MG63 (cell line): ENCODE measurements around the gene AGAP1. TPM values are rescaled to one million over a fixed set of nuclear protein-coding genes. Genes with fewer than 3 reads are reported as not detected.

ENCODE experiments used
- DNase-seq: peaks from one replicate; pipeline ENCODE4 v3.0.0-alpha.2; 2020
- H3K27me3 ChIP-seq: fragments of 250-450 bp; sonication (Bioruptor Pico); 2 replicates; pipeline ENCODE4 v1.5.1; 2020; ENCODE audit warnings: mild to moderate bottlenecking, moderate library complexity
- H3K36me3 ChIP-seq: fragments of 250-450 bp; sonication (Bioruptor Pico); 2 replicates; pipeline ENCODE4 v1.5.1; 2020; ENCODE audit warnings: mild to moderate bottlenecking, moderate library complexity
- H3K4me3 ChIP-seq: fragments of 250-450 bp; sonication (Bioruptor Pico); 2 replicates; pipeline ENCODE4 v1.5.1; 2020; ENCODE audit warnings: mild to moderate bottlenecking, moderate library complexity
- H3K9me3 ChIP-seq: fragments of 250-450 bp; sonication (Bioruptor Pico); 2 replicates; pipeline ENCODE4 v1.5.1; 2020; ENCODE audit warnings: mild to moderate bottlenecking, moderate library complexity
- total RNA-seq: library from RNA; depleted of rRNA; stranded (reverse); fragments of >200 nt; shearing (Covaris generic); gene quantifications from 2 replicates; pipeline ENCODE4 v1.2.3, GENCODE V29; 2014; ENCODE audit warnings: low replicate concordance

Gene AGAP1
- total RNA-seq, 1 experiment from 2014 or later, result 8.8 TPM

GRCh38 chr2:235894839-235895238 lies 401.0 kb downstream of the AGAP1 start:
- Histone ChIP-seq H3K4me3 (no peak overlapping the region), H3K36me3 (no peaks in the 10 kb centered on the region), H3K27me3 (no peaks in the 10 kb centered on the region), H3K9me3 (no peaks in the 10 kb centered on the region)
- DNase-seq, result no peak

DNA sequence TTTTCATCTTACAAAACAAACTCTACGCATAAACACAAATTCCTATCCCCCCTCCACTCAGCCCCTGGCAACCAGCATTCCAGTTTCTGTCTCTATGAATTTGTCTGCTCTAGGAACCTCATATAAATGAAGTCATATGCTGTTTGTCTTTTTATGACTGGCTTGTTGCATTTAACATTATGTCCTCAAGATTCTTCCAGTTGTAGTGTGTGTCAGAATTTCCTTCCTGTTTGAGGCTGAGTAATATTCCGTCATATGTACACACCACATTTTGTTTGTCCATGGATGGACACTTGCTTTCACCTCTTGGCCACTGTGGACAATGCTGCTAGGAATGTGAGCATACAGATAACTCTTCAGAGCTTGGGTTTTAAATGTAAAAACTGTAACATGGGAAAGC lies 402.2 kb downstream of the AGAP1 start:
- no peak for DNase-seq
- H3K36me3 ChIP-seq, result no peaks in the 10 kb centered on the region
- H3K27me3 ChIP-seq, result no peaks in the 10 kb centered on the region
- no peak overlapping the region for H3K4me3 ChIP-seq
- no peaks in the 10 kb centered on the region for H3K9me3 ChIP-seq

DNA sequence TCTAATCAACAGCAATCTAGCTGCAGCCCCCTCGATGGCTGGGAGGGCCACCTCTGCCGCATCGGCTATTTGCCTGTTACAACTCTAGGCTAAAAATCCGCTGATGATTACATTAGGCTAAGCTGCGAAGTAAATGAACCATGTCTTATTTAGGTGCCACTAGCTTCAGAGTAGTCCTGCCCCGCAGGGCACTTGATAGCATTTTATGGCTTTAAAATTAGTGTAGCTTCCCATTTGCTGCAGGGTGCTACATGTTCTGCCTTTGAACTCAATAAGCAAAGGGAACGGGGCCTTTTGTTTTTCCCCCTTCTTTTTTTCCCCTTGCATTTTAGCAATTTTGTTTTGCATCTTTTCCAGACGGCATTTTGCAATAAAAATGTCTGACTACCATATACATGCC lies 404.1 kb downstream of the AGAP1 start:
- no peaks in the 10 kb centered on the region for H3K36me3 ChIP-seq
- no peak overlapping the region for H3K4me3 ChIP-seq
- DNase-seq, result no peak
- no peaks in the 10 kb centered on the region for H3K27me3 ChIP-seq
- no peaks in the 10 kb centered on the region for H3K9me3 ChIP-seq

GRCh38 chr2:235898766-235899165 lies 404.9 kb downstream of the AGAP1 start:
- DNase-seq, result no peak
- H3K4me3 ChIP-seq, result no peak overlapping the region
- H3K9me3 ChIP-seq, result no peaks in the 10 kb centered on the region
- H3K27me3 ChIP-seq, result no peaks in the 10 kb centered on the region
- H3K36me3 ChIP-seq, result no peaks in the 10 kb centered on the region

DNA sequence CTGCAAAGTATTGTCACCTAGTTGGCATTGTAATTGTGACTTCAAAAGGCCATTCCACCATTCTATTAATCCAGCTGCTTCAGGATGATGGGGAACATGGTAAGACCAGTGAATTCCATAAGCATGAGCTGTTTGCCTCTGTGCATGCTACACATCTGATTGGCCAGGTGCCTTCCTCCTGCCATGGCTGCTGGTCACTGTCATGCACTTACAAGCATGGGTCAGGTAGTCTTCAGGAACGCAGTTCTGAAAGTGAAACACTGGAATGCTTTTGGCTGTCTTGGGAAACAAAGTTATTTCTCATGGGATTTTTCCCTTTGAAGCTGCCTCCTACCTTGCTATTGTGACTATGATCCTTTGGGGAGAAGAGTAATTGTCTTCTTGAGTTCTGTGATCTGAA lies 406.8 kb downstream of the AGAP1 start:
- no peaks in the 10 kb centered on the region for H3K36me3 ChIP-seq
- H3K9me3 ChIP-seq, result no peaks in the 10 kb centered on the region
- DNase-seq, result no peak
- H3K27me3 ChIP-seq, result no peaks in the 10 kb centered on the region
- no peak overlapping the region for H3K4me3 ChIP-seq

DNA sequence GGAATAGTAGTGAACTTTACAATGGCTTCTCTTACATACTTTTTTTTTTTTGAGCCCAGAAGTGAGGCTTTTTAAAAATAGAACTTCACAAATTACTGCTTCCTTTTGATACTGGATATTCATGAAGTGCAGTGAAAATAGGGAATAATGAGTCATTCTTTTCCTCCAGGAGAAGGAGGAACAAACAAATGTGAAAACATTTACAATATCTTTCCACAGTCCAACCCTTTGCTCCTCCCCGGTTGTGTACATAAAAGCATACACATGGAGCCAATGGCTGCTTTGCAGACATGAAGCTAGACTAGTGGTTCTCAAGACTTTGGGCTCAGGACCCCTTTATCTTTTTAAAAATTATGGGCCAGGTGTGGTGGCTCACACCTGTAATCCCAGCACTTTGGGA lies 407.4 kb downstream of the AGAP1 start:
- H3K27me3 ChIP-seq, result no peaks in the 10 kb centered on the region
- H3K36me3 ChIP-seq, result no peaks in the 10 kb centered on the region
- H3K9me3 ChIP-seq, result no peaks in the 10 kb centered on the region
- no peak for DNase-seq
- H3K4me3 ChIP-seq, result no peak overlapping the region

DNA sequence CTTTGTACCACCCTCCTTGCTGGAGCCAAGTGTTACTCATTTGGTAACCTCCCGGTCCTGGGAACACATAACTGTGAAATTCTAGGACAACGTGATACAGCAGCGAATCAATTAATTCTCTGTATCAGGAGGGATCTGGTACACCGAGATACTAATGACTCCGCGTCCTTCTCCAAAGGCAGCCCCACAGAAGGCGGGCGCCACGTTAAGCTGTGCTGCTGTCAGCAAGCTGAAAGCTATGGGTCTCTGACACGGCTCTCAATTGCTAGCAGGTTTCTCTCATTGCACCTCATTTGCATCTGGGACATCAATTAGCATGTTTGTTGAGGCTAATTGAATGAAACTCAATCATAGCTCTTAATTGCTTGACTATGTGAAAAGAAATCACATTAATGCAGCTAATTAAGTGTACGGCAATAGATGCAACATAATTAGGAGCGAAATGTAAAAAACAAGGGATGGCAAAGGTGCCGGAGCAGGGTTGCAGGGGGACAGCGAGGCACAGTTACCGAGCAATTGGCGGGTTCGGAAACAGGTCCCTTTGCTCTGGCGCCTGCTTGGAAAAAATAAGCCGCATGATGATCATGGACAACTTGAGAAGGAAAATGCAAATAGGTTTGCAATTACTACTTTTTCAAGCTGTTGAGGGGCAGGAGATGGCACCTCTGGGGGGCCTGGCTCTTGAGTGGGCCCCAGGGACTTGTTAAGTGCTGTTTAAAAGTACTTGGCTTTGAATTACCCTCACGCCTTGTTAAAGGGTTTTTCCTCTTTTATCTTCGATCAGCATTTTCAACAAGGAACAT lies 410.1 kb downstream of the AGAP1 start:
- no peak overlapping the region for H3K4me3 ChIP-seq
- H3K36me3 ChIP-seq, result no peaks in the 10 kb centered on the region
- H3K27me3 ChIP-seq, result no peaks in the 10 kb centered on the region
- no peaks in the 10 kb centered on the region for H3K9me3 ChIP-seq
- DNase-seq, result no peak

DNA sequence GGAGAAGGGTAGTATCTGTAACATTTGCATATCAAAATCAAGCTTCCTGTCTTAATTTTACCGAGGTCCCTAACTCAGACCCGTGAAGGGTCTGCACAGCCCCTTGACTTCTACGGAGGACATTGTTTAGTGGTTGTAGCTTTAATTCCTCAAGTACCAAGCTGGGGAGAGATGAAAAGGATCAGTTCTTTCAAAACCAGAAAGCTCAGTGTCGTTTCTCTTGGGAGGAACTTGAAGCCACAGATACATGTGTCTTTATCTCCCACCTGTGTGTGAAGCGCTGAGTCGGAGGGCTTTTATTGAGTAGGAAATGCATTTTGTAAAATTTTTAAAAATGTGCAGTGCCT lies 410.7 kb downstream of the AGAP1 start:
- no peak overlapping the region for H3K4me3 ChIP-seq
- no peaks in the 10 kb centered on the region for H3K36me3 ChIP-seq
- H3K9me3 ChIP-seq, result no peaks in the 10 kb centered on the region
- DNase-seq, result no peak
- no peaks in the 10 kb centered on the region for H3K27me3 ChIP-seq

DNA sequence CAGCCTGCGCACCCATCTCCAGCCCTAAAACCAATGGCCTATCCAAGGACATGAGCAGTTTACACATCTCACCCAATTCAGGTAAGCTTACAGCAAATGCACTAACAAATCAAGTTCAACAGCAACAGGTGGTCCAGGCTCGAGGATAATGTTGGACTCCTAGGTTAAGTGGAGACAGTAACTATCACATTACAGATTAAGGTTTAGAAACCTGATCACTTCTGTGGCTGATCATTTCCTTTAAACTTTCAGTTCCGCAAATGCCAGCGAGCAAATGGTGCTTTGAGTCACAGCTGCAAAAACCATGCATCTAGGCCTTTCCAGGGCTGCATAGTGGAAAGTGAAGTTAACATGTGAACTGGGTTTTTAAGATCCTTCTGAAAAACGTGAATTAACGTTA lies 415.0 kb downstream of the AGAP1 start:
- no peaks in the 10 kb centered on the region for H3K9me3 ChIP-seq
- DNase-seq, result no peak
- H3K36me3 ChIP-seq, result no peaks in the 10 kb centered on the region
- no peak overlapping the region for H3K4me3 ChIP-seq
- no peaks in the 10 kb centered on the region for H3K27me3 ChIP-seq

- no peak for DNase-seq
- Histone ChIP-seq H3K9me3 (no peaks in the 10 kb centered on the region), H3K36me3 (no peaks in the 10 kb centered on the region), H3K27me3 (no peaks in the 10 kb centered on the region), H3K4me3 (no peak overlapping the region)
Measured at GRCh38 chr2:235909358-235909757, 415.5 kb downstream of the AGAP1 start.

GRCh38 chr2:235910067-235910466 lies 416.2 kb downstream of the AGAP1 start:
- Histone ChIP-seq H3K4me3 (no peak overlapping the region), H3K9me3 (no peaks in the 10 kb centered on the region), H3K27me3 (no peaks in the 10 kb centered on the region), H3K36me3 (no peaks in the 10 kb centered on the region)
- DNase-seq, result no peak

DNA sequence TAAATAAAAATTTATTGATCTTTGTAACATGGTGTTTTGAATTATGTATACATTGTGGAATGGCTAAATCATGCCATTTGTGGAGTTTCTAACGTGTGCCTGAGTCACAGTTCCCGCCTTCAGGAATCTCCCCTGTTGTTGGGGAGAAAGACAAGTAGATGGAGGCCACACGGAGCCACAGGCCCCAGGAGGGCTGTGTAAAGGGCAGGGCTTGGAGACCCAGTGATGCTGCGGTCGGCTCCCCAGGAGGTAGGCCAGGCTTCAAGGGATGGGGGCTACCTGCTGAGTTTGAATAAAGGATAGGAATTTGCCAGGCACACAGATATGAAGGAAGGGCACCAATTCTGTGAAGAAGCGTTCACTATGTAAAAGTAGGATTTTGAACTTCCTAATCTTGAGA lies 417.3 kb downstream of the AGAP1 start:
- Histone ChIP-seq H3K4me3 (no peak overlapping the region), H3K36me3 (no peaks in the 10 kb centered on the region; the same call in 1 of the 2 replicates), H3K27me3 (no peaks in the 10 kb centered on the region), H3K9me3 (no peaks in the 10 kb centered on the region)
- DNase-seq, result no peak

DNA sequence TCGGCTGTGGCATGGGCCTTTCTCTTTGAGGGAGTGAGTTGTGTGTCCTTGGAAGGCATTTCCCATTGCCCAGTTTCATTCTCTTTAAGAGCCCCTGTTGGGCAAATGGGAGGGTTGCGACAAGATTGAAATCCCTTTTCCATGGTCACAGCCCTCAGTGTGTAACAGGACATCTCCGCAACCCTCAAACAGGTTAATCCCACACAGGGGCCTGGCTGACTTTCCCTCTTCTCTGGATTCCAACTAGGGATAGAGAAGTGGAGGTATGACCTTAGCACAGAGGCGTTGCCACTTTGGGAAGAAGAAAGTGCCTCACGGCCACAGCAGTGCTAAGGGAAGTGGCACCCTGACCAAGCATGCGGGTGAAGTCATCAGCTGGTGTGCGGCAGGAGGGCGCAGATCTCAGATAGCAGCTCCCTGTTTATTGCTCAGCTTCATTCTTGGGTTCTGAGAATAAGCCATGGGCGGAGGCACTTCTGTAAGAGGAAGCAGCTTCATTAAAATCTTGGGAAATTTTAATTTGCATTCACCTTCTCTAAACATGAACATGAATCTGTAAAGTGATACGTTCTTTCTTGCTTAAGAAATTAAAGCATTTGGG lies 417.9 kb downstream of the AGAP1 start:
- no peak for DNase-seq
- no peaks in the 10 kb centered on the region for H3K27me3 ChIP-seq
- H3K36me3 ChIP-seq, result no peaks in the 10 kb centered on the region; the same call in 1 of the 2 replicates
- no peaks in the 10 kb centered on the region for H3K9me3 ChIP-seq
- no peak overlapping the region for H3K4me3 ChIP-seq

- H3K9me3 ChIP-seq, result no peaks in the 10 kb centered on the region
- no peaks in the 10 kb centered on the region for H3K27me3 ChIP-seq
- no peak for DNase-seq
- no peak overlapping the region for H3K4me3 ChIP-seq
- no peaks in the 10 kb centered on the region; the same call in 1 of the 2 replicates for H3K36me3 ChIP-seq
Measured at GRCh38 chr2:235914756-235915155, 420.9 kb downstream of the AGAP1 start.

- H3K4me3 ChIP-seq, result no peak overlapping the region
- H3K36me3 ChIP-seq, result no peaks in the 10 kb centered on the region; the same call in 1 of the 2 replicates
- H3K27me3 ChIP-seq, result no peaks in the 10 kb centered on the region
- no peak for DNase-seq
- H3K9me3 ChIP-seq, result no peaks in the 10 kb centered on the region
Measured at GRCh38 chr2:235917506-235917905, 423.7 kb downstream of the AGAP1 start.

- DNase-seq, result no peak
- Histone ChIP-seq H3K36me3 (no peaks in the 10 kb centered on the region; the same call in 1 of the 2 replicates), H3K4me3 (no peak overlapping the region), H3K9me3 (no peaks in the 10 kb centered on the region), H3K27me3 (no peaks in the 10 kb centered on the region)
Measured at GRCh38 chr2:235918876-235919275, 425.0 kb downstream of the AGAP1 start.

- no peak for DNase-seq
Measured at GRCh38 chr2:235920216-235920865, 426.5 kb downstream of the AGAP1 start.

More at GRCh38 chr2:235920216-235920865, 426.5 kb downstream of the AGAP1 start:
- Histone ChIP-seq H3K27me3 (no peaks in the 10 kb centered on the region), H3K4me3 (no peak overlapping the region), H3K9me3 (no peaks in the 10 kb centered on the region), H3K36me3 (no peaks in the 10 kb centered on the region; the same call in 1 of the 2 replicates)
